ENCODE data around the gene BMAL1.
A peak's percentile ranks its signal among the peaks of the same experiment; 100 is the strongest.

The BMAL1 gene

GRCh38 chr11:13303668-13304649, 26.4 kb downstream of the BMAL1 start:
- no peak for DNase-seq (ENCODE audit: low read depth)
- TF ChIP-seq CTCF (IDR thresholded peaks at IDR 0.05; ENCODE audit: insufficient read depth, low read depth, low read length, missing control alignments): no peak
- no peak overlapping the region for H3K4me3 ChIP-seq (ENCODE audit: low read length)

GRCh38 chr11:13304655-13305335, 27.2 kb downstream of the BMAL1 start:
- no peak overlapping the region for H3K4me3 ChIP-seq (ENCODE audit: low read length)
- DNase-seq (ENCODE audit: low read depth): no peak
- no peak for TF ChIP-seq CTCF (IDR thresholded peaks at IDR 0.05; ENCODE audit: insufficient read depth, low read depth, low read length, missing control alignments)

- no peak for TF ChIP-seq CTCF (IDR thresholded peaks at IDR 0.05; ENCODE audit: insufficient read depth, low read depth, low read length, missing control alignments)
- no peak overlapping the region for H3K4me3 ChIP-seq (ENCODE audit: low read length)
- DNase-seq (ENCODE audit: low read depth): no peak
Observed at GRCh38 chr11:13308704-13309103, 31.1 kb downstream of the BMAL1 start.

GRCh38 chr11:13309156-13309555, 31.6 kb downstream of the BMAL1 start:
- no peak overlapping the region for H3K4me3 ChIP-seq (ENCODE audit: low read length)
- no peak for TF ChIP-seq CTCF (IDR thresholded peaks at IDR 0.05; ENCODE audit: insufficient read depth, low read depth, low read length, missing control alignments)
- peak; percentile 56 for DNase-seq (ENCODE audit: low read depth)

- no peak for TF ChIP-seq CTCF (IDR thresholded peaks at IDR 0.05; ENCODE audit: insufficient read depth, low read depth, low read length, missing control alignments)
- no peak for DNase-seq (ENCODE audit: low read depth)
Observed at GRCh38 chr11:13310443-13310842, 32.9 kb downstream of the BMAL1 start.

GRCh38 chr11:13311570-13311969, 34.0 kb downstream of the BMAL1 start:
- H3K4me3 ChIP-seq (ENCODE audit: low read length): no peak overlapping the region
- peak; percentile 79 for DNase-seq (ENCODE audit: low read depth)
- no peak for TF ChIP-seq CTCF (IDR thresholded peaks at IDR 0.05; ENCODE audit: insufficient read depth, low read depth, low read length, missing control alignments)

More at GRCh38 chr11:13310443-13310842, 32.9 kb downstream of the BMAL1 start:
- H3K4me3 ChIP-seq (ENCODE audit: low read length): no peak overlapping the region
